Tibial nerve (tissue), 4 donors: ENCODE measurements around the gene DDX19B. TPM values are rescaled to one million over a fixed set of nuclear protein-coding genes. Genes with fewer than 3 reads are reported as not detected.

ENCODE experiments used
- DNase-seq, 2 donors: peaks; one replicate each; pipeline ENCODE4 v3.0.0-alpha.2; 2019; ENCODE audit warnings: low spot score in 2 of 2
- H3K27ac ChIP-seq, 4 donors: fragments of 200-600 bp; sonication (generic) in 3 of 4; one replicate each; pipeline ENCODE4 v1.5.1; 2017 to 2019; ENCODE audit warnings: mild to moderate bottlenecking in 1 of 4
- H3K27me3 ChIP-seq, 2 donors: fragments of 200-600 bp; sonication (generic) in 1 of 2; one replicate each; pipeline versions ENCODE4 v1.5.1 to v1.6.0; 2017 to 2019
- H3K36me3 ChIP-seq, 3 donors: fragments of 200-600 bp; sonication (generic); one replicate each; pipeline ENCODE4 v1.5.1; 2018 to 2019
- H3K4me1 ChIP-seq, 4 donors: fragments of 200-600 bp; sonication (generic) in 3 of 4; one replicate each; pipeline ENCODE4 v1.5.1; 2017 to 2019
- H3K4me3 ChIP-seq, 4 donors: fragments of 200-600 bp; sonication (generic) in 3 of 4; one replicate each; pipeline ENCODE4 v1.5.1; 2017 to 2019; ENCODE audit warnings: mild to moderate bottlenecking in 1 of 4, moderate library complexity in 1 of 4
- H3K9me3 ChIP-seq, 4 donors: fragments of 200-600 bp; sonication (generic) in 3 of 4; one replicate each; pipeline ENCODE4 v1.5.1; 2017 to 2019
- CTCF ChIP-seq, 5 experiments: fragments of 200-600 bp in 3 of 5; fragments of 450-650 bp in 2 of 5; sonication (generic) in 3 of 5; IDR thresholded peaks; one replicate each; pipeline ENCODE4 v1.5.1; 2016 to 2019; ENCODE audit warnings: antibody characterized with exemption in 5 of 5, mild to moderate bottlenecking in 3 of 5, moderate library complexity in 2 of 5
- EP300 ChIP-seq, 2 donors: sonication (generic); formaldehyde crosslinking; IDR thresholded peaks; one replicate each; pipeline ENCODE4 v1.6.1; 2017; ENCODE audit warnings: antibody characterized with exemption in 2 of 2, mild to moderate bottlenecking in 1 of 2
- POLR2A ChIP-seq, 2 donors: fragments of 450-650 bp; IDR thresholded peaks; one replicate each; pipeline ENCODE4 v1.6.1; 2017; ENCODE audit warnings: antibody characterized with exemption in 2 of 2, mild to moderate bottlenecking in 2 of 2, moderate library complexity in 2 of 2
- WGBS, 2 donors: methylation state at CpG; one replicate each; pipeline ENCODE4 v1.1.5; 2018; 5-methylcytosine and 5-hydroxymethylcytosine counted together
- total RNA-seq, 4 donors: library from RNA; depleted of rRNA; stranded (reverse); fragments of >200 nt; gene quantifications; one replicate each; pipeline ENCODE4 v1.1.0, GENCODE V29; 2016

Gene DDX19B
- total RNA-seq, 4 donors from 2014 or later, result 27.8 to 57.6 (median 30.4) TPM

GRCh38 chr16:70342016-70342415 lies 43.0 kb downstream of the DDX19B start:
- Histone ChIP-seq H3K4me1 (peaks cover 0 to 9% (median 7%) of the 10 kb centered on the region in 4 donors), H3K4me3 (no peak overlapping the region), H3K9me3 (no peaks in the 10 kb centered on the region), H3K36me3 (peaks cover 0 to 4% (median 0%) of the 10 kb centered on the region in 3 donors), H3K27me3 (no peaks in the 10 kb centered on the region), H3K27ac (no peak overlapping the region)
- WGBS, 2 donors, result 57 to 63% methylated on average over 3 of the region's 3 CpGs
- no peak for DNase-seq
- TF ChIP-seq EP300 (IDR thresholded peaks at IDR 0.05) (no peak), CTCF (IDR thresholded peaks at IDR 0.05) (no peak), POLR2A (IDR thresholded peaks at IDR 0.05) (no peak)

GRCh38 chr16:70345840-70346239 lies 46.9 kb downstream of the DDX19B start:
- Histone ChIP-seq H3K9me3 (no peaks in the 10 kb centered on the region), H3K27ac (peak overlapping the region; percentile 78 to 94 (median 92)), H3K27me3 (no peaks in the 10 kb centered on the region), H3K4me1 (peaks cover 2 to 32% (median 19%) of the 10 kb centered on the region in 4 donors), H3K36me3 (peaks cover 0 to 16% (median 0%) of the 10 kb centered on the region in 3 donors), H3K4me3 (peak overlapping the region; percentile 67 to 92 (median 82))
- no peak for TF ChIP-seq EP300 (IDR thresholded peaks at IDR 0.05)
- no peak for TF ChIP-seq POLR2A (IDR thresholded peaks at IDR 0.05)
- no peak for TF ChIP-seq CTCF (IDR thresholded peaks at IDR 0.05)
- 92% methylated on average over 10 of the region's 10 CpGs for WGBS, 2 donors
- DNase-seq, result no peak

- H3K4me1 ChIP-seq, result peaks cover 2 to 32% (median 19%) of the 10 kb centered on the region in 4 donors
- WGBS, 2 donors, result 40 to 50% methylated on average over 2 of the region's 2 CpGs
- peaks cover 0 to 47% (median 6%) of the 10 kb centered on the region in 3 donors for H3K36me3 ChIP-seq
- H3K27ac ChIP-seq, result no peak overlapping the region
- no peak overlapping the region for H3K4me3 ChIP-seq
- H3K9me3 ChIP-seq, result no peaks in the 10 kb centered on the region
- DNase-seq, result no peak
- no peaks in the 10 kb centered on the region for H3K27me3 ChIP-seq
- TF ChIP-seq EP300 (IDR thresholded peaks at IDR 0.05), result no peak
- no peak for TF ChIP-seq CTCF (IDR thresholded peaks at IDR 0.05)
- no peak for TF ChIP-seq POLR2A (IDR thresholded peaks at IDR 0.05)
Measured at GRCh38 chr16:70348991-70349390, 50.0 kb downstream of the DDX19B start.

- no peaks in the 10 kb centered on the region for H3K9me3 ChIP-seq
- H3K36me3 ChIP-seq, result peaks cover 0 to 55% (median 6%) of the 10 kb centered on the region in 3 donors
- peaks cover 2 to 32% (median 19%) of the 10 kb centered on the region in 4 donors for H3K4me1 ChIP-seq
- no peak for DNase-seq
- TF ChIP-seq POLR2A (IDR thresholded peaks at IDR 0.05) (no peak), EP300 (IDR thresholded peaks at IDR 0.05) (no peak), CTCF (IDR thresholded peaks at IDR 0.05) (no peak)
- no peaks in the 10 kb centered on the region for H3K27me3 ChIP-seq
- no peak overlapping the region for H3K4me3 ChIP-seq
- WGBS, 2 donors, result 87 to 91% methylated on average over 2 of the region's 2 CpGs
- no peak overlapping the region for H3K27ac ChIP-seq
Measured at GRCh38 chr16:70349783-70350182, 50.8 kb downstream of the DDX19B start.

- WGBS, 2 donors, result 90 to 93% methylated on average over 7 of the region's 7 CpGs
- peaks cover 5 to 100% (median 51%) of the 10 kb centered on the region in 3 donors for H3K36me3 ChIP-seq
Measured at GRCh38 chr16:70359552-70359951, 60.6 kb downstream of the DDX19B start.

More at GRCh38 chr16:70359552-70359951, 60.6 kb downstream of the DDX19B start:
- Histone ChIP-seq H3K9me3 (no peaks in the 10 kb centered on the region), H3K4me3 (no peak overlapping the region), H3K4me1 (no peaks in the 10 kb centered on the region), H3K27me3 (no peaks in the 10 kb centered on the region), H3K27ac (no peak overlapping the region)
- DNase-seq, result no peak
- TF ChIP-seq POLR2A (IDR thresholded peaks at IDR 0.05) (no peak), CTCF (IDR thresholded peaks at IDR 0.05) (no peak), EP300 (IDR thresholded peaks at IDR 0.05) (no peak)
